H1 (cell line): ENCODE results near the gene HTR2A. TPM values are rescaled to one million over a fixed set of nuclear protein-coding genes. Genes with fewer than 3 reads are reported as not detected.

Experiments
- CTCF ChIA-PET: fragments of 300-600 bp; sonication (Branson Sonifier 250); formaldehyde crosslinking; loops from one replicate; lab custom pipeline; 2021; ENCODE audit not compliant: partially characterized antibody; lab: Charles Lee
- POLR2A ChIA-PET: fragments of 300-600 bp; sonication (Branson Sonifier 250); formaldehyde crosslinking; loops from one replicate; lab custom pipeline; 2021; ENCODE audit warnings: inconsistent platforms; ENCODE audit not compliant: partially characterized antibody; lab: Charles Lee
- DNase-seq, 2 experiments: peaks; one replicate each; pipeline versions ENCODE4 v3.0.0 to v3.0.0-alpha.2; 2010 to 2022; ENCODE audit warnings: low spot score in 2 of 2, low read depth in 1 of 2, mixed read lengths in 1 of 2
- FAIRE-seq: peaks from 2 replicates; lab custom pipeline; 2011; peaks lifted over from hg19 to GRCh38; lab: Jason Lieb, UNC
- H2AFZ ChIP-seq: 2 replicates; pipeline ENCODE4 v1.8.1; 2012; ENCODE audit warnings: low read length, inconsistent platforms
- H2AK5ac ChIP-seq: 2 replicates; pipeline ENCODE4 v1.6.1; 2013; ENCODE audit warnings: low read depth, low read length
- H2BK120ac ChIP-seq: replicated peaks from 2 replicates; pipeline ENCODE3; 2013; ENCODE audit warnings: low read depth, low read length, inconsistent platforms
- H2BK12ac ChIP-seq: 2 replicates; pipeline ENCODE4 v1.6.1; 2013; ENCODE audit warnings: low read depth, low read length
- H2BK15ac ChIP-seq: 2 replicates; pipeline ENCODE4 v1.6.1; 2013; ENCODE audit warnings: low read length
- H2BK20ac ChIP-seq: 2 replicates; pipeline ENCODE4 v1.6.1; 2013; ENCODE audit warnings: low read length
- H2BK5ac ChIP-seq: 2 replicates; pipeline ENCODE4 v1.6.1; 2013; ENCODE audit warnings: low read depth, low read length
- H3K14ac ChIP-seq: 2 replicates; pipeline ENCODE4 v1.6.1; 2013; ENCODE audit warnings: inconsistent platforms; ENCODE audit not compliant: insufficient read length
- H3K18ac ChIP-seq: 2 replicates; pipeline ENCODE4 v1.6.1; 2013; ENCODE audit warnings: low read length; ENCODE audit errors: extremely low read depth
- H3K23ac ChIP-seq: 2 replicates; pipeline ENCODE4 v1.6.1; 2013; ENCODE audit warnings: inconsistent platforms; ENCODE audit not compliant: insufficient read length
- H3K23me2 ChIP-seq: 2 replicates; pipeline ENCODE4 v1.6.1; 2013; ENCODE audit warnings: low read depth, low read length
- H3K27ac ChIP-seq: 2 replicates; pipeline ENCODE4 v1.6.1; 2011; ENCODE audit warnings: low read depth, low read length, inconsistent platforms
- H3K27me3 ChIP-seq, 4 experiments: replicated peaks in 1 of 4; 1 replicate in 1 of 4; 2 replicates in 3 of 4; pipeline versions ENCODE4 v1.6.1 to v1.8.1; 2011 to 2013; ENCODE audit warnings: low read length in 3 of 4, mild to moderate bottlenecking in 3 of 4, inconsistent platforms in 2 of 4, mixed read lengths in 2 of 4, moderate library complexity in 1 of 4; ENCODE audit not compliant: control insufficient read depth in 3 of 4, insufficient read depth in 3 of 4; ENCODE audit errors: extremely low read depth in 1 of 4
- H3K36me3 ChIP-seq, 4 experiments: 2 replicates each; pipeline versions ENCODE4 v1.6.1 to v1.8.1; 2011 to 2013; ENCODE audit warnings: mild to moderate bottlenecking in 4 of 4, low read length in 3 of 4, moderate library complexity in 2 of 4, control low read depth in 1 of 4, inconsistent platforms in 1 of 4; ENCODE audit not compliant: insufficient read depth in 4 of 4, control insufficient read depth in 2 of 4
- H3K4ac ChIP-seq: replicated peaks from 2 replicates; pipeline ENCODE3; 2013; ENCODE audit warnings: low read length, low read depth, mixed read lengths, inconsistent platforms; ENCODE audit not compliant: insufficient read length
- H3K4me1 ChIP-seq, 4 experiments: replicated peaks in 1 of 4; 1 replicate in 1 of 4; 2 replicates in 3 of 4; pipeline versions ENCODE4 v1.6.1 to v1.8.1; 2011 to 2013; ENCODE audit warnings: low read length in 3 of 4, inconsistent platforms in 2 of 4, mixed read lengths in 1 of 4; ENCODE audit not compliant: insufficient read depth in 4 of 4, control insufficient read depth in 3 of 4
- H3K4me2 ChIP-seq, 2 experiments: 2 replicates each; pipeline versions ENCODE4 v1.6.1 to v1.8.1; 2011 to 2013; ENCODE audit warnings: low read depth in 2 of 2, low read length in 2 of 2, control low read depth in 1 of 2, inconsistent platforms in 1 of 2, mild to moderate bottlenecking in 1 of 2; ENCODE audit not compliant: insufficient read depth in 1 of 2
- H3K4me3 ChIP-seq, 4 experiments: fragments of 200-600, 300-600 bp in 1 of 4; sonication (generic), shearing (Covaris generic), sonication (Bioruptor Twin) in 1 of 4; 2 replicates each; pipeline versions ENCODE4 v1.5.1 to v1.8.1; 2011 to 2016; ENCODE audit warnings: low read length in 4 of 4, low read depth in 3 of 4, control low read depth in 2 of 4, inconsistent platforms in 2 of 4, mild to moderate bottlenecking in 2 of 4, mixed read lengths in 1 of 4, moderate library complexity in 1 of 4; ENCODE audit not compliant: insufficient read depth in 2 of 4; ENCODE audit errors: extremely low read depth in 1 of 4
- H3K56ac ChIP-seq: replicated peaks from 2 replicates; pipeline ENCODE3; 2013; ENCODE audit warnings: low read depth, mild to moderate bottlenecking, mixed read lengths, low read length, inconsistent platforms; ENCODE audit not compliant: insufficient read length
- H3K79me1 ChIP-seq: 2 replicates; pipeline ENCODE4 v1.6.1; 2013; ENCODE audit warnings: low read depth, low read length, control low read depth
- H3K79me2 ChIP-seq, 2 experiments: 2 replicates each; pipeline versions ENCODE4 v1.6.1 to v1.8.1; 2012 to 2013; ENCODE audit warnings: low read length in 2 of 2, mild to moderate bottlenecking in 2 of 2, inconsistent platforms in 1 of 2; ENCODE audit not compliant: insufficient read depth in 2 of 2, control insufficient read depth in 1 of 2
- H3K9ac ChIP-seq, 4 experiments: replicated peaks in 1 of 4; 1 replicate in 1 of 4; 2 replicates in 3 of 4; pipeline versions ENCODE4 v1.6.1 to v1.8.1; 2011 to 2013; ENCODE audit warnings: low read depth in 3 of 4, low read length in 3 of 4, control low read depth in 2 of 4, mild to moderate bottlenecking in 2 of 4, moderate library complexity in 2 of 4, inconsistent platforms in 1 of 4; ENCODE audit errors: extremely low read depth in 1 of 4
- H3K9me3 ChIP-seq, 2 experiments: 2 replicates each; pipeline versions ENCODE4 v1.6.1 to v1.8.1; 2012 to 2013; ENCODE audit warnings: mild to moderate bottlenecking in 2 of 2, moderate library complexity in 2 of 2, control low read depth in 1 of 2, inconsistent platforms in 1 of 2, low read depth in 1 of 2, low read length in 1 of 2, mixed read lengths in 1 of 2; ENCODE audit not compliant: insufficient read depth in 2 of 2
- H4K20me1 ChIP-seq, 2 experiments: replicated peaks in 1 of 2; 2 replicates each; pipeline versions ENCODE3 to v1.8.1; 2011 to 2013; ENCODE audit warnings: inconsistent platforms in 2 of 2, low read length in 2 of 2, mild to moderate bottlenecking in 1 of 2; ENCODE audit not compliant: insufficient read depth in 2 of 2, control insufficient read depth in 1 of 2
- H4K5ac ChIP-seq: 2 replicates; pipeline ENCODE4 v1.6.1; 2013; ENCODE audit warnings: low read length, low read depth, mixed read lengths, inconsistent platforms; ENCODE audit not compliant: insufficient read length
- H4K8ac ChIP-seq: 2 replicates; pipeline ENCODE4 v1.8.0; 2013; ENCODE audit warnings: mild to moderate bottlenecking, moderate library complexity, low read length, inconsistent platforms; ENCODE audit not compliant: insufficient read depth; ENCODE audit errors: extremely low read depth
- H4K91ac ChIP-seq: replicated peaks from 2 replicates; pipeline ENCODE3; 2013; ENCODE audit warnings: low read length, mixed read lengths, inconsistent platforms; ENCODE audit not compliant: insufficient read length
- BACH1 ChIP-seq: IDR thresholded peaks from 2 replicates; pipeline ENCODE4 v1.6.1; 2012; ENCODE audit warnings: low read length, improper control_type of control experiment
- BCL11A ChIP-seq, 2 experiments: IDR thresholded peaks; one replicate each; pipeline ENCODE4 v1.6.1; 2011; ENCODE audit warnings: low read depth in 2 of 2, low read length in 2 of 2, mild to moderate bottlenecking in 2 of 2
- CBX5 ChIP-seq: fragments of 300-800, 300-1000 bp; sonication (generic); IDR thresholded peaks from 2 replicates; pipeline ENCODE4 v1.7.1; 2016; ENCODE audit warnings: antibody characterized with exemption, low read length, low read depth
- CBX8 ChIP-seq: fragments of 300-800, 300-1000 bp; sonication (generic); IDR thresholded peaks from 2 replicates; pipeline ENCODE4 v1.7.1; 2016; ENCODE audit warnings: low read depth, low read length, borderline replicate concordance
- CTBP2 ChIP-seq: IDR thresholded peaks from 2 replicates; pipeline ENCODE4 v1.7.0; 2011; ENCODE audit warnings: borderline replicate concordance, mild to moderate bottlenecking, moderate library complexity, mixed read lengths, low read length; ENCODE audit not compliant: insufficient read depth, insufficient read length
- JUND ChIP-seq: IDR thresholded peaks from 2 replicates; pipeline ENCODE4 v1.6.1; 2011; ENCODE audit warnings: mild to moderate bottlenecking, improper control_type of control experiment, low read length
- KDM5A ChIP-seq: fragments of 200-600 bp; IDR thresholded peaks from 2 replicates; pipeline ENCODE4 v1.7.1; 2012; ENCODE audit warnings: mild to moderate bottlenecking, low read length, inconsistent platforms, mixed read lengths
- MAFK ChIP-seq: IDR thresholded peaks from 2 replicates; pipeline ENCODE4 v1.6.1; 2012; ENCODE audit warnings: low read depth, mild to moderate bottlenecking, improper control_type of control experiment, low read length
- NANOG ChIP-seq: IDR thresholded peaks from 2 replicates; pipeline ENCODE4 v1.6.1; 2011; ENCODE audit warnings: low read length, low read depth, mild to moderate bottlenecking, inconsistent platforms; ENCODE audit not compliant: insufficient read depth, poor library complexity, severe bottlenecking
- NRF1 ChIP-seq: IDR thresholded peaks from 2 replicates; pipeline ENCODE4 v1.6.1; 2011; ENCODE audit warnings: mild to moderate bottlenecking, low read depth, low read length, improper control_type of control experiment
- POLR2A ChIP-seq, 2 experiments: IDR thresholded peaks; 1 replicate in 1 of 2; 2 replicates in 1 of 2; pipeline ENCODE4 v1.6.1; 2011; ENCODE audit warnings: low read depth in 2 of 2, low read length in 2 of 2, mild to moderate bottlenecking in 2 of 2; ENCODE audit errors: control extremely low read depth in 1 of 2
- POLR2AphosphoS5 ChIP-seq: IDR thresholded peaks from 2 replicates; pipeline ENCODE4 v1.6.1; 2011; ENCODE audit warnings: low read depth, low read length
- RNF2 ChIP-seq: fragments of 200-900, 300-1000 bp; sonication (generic); IDR thresholded peaks from 2 replicates; pipeline ENCODE4 v1.7.1; 2016; ENCODE audit warnings: borderline replicate concordance, low read depth, mild to moderate bottlenecking, antibody characterized with exemption, low read length; ENCODE audit not compliant: poor library complexity, severe bottlenecking; ENCODE audit errors: missing control alignments
- SIN3A ChIP-seq, 2 experiments: IDR thresholded peaks in 1 of 2; conservative IDR thresholded peaks in 1 of 2; 2 replicates each; pipeline ENCODE4 v1.6.1; 2011 to 2012; ENCODE audit warnings: low read length in 2 of 2, improper control_type of control experiment in 1 of 2, low read depth in 1 of 2, mild to moderate bottlenecking in 1 of 2
- YY1 ChIP-seq: IDR thresholded peaks from 2 replicates; pipeline ENCODE4 v1.6.1; 2011; ENCODE audit warnings: low read depth, mild to moderate bottlenecking, low read length
- WGBS, 2 experiments: shearing (Covaris generic) in 1 of 2; methylation state at CpG; one replicate each; pipeline versions ENCODE4 v1.1.6 to v1.1.7; 2013 to 2015; ENCODE audit warnings: low lambda C conversion rate in 2 of 2, mixed read lengths in 2 of 2, inconsistent platforms in 1 of 2, low coverage in 1 of 2, missing lambda C conversion rate in 1 of 2; ENCODE audit not compliant: insufficient replicate concordance in 2 of 2, insufficient coverage in 1 of 2, insufficient read length in 1 of 2; ENCODE audit errors: extremely low coverage in 1 of 2, missing lambda C conversion rate in 1 of 2; 5-methylcytosine and 5-hydroxymethylcytosine counted together
- polyA plus RNA-seq, 7 experiments: library from polyadenylated mRNA; depleted of rRNA in 3 of 7; stranded (reverse) in 5 of 7; unstranded in 2 of 7; fragments of >200 nt in 5 of 7; fragments of 200-250 nt in 2 of 7; gene quantifications; 1 replicate in 5 of 7; 2 replicates in 1 of 7; 4 replicates in 1 of 7; pipeline versions ENCODE4 v1.2.1 to v1.2.3, GENCODE V29; 2011 to 2013; ENCODE audit warnings: missing spikeins in 2 of 7, mixed read lengths in 2 of 7
- total RNA-seq: library from RNA; stranded (reverse); fragmentation: NEBNext Ultra II Directional; extraction: Animal tissue kit (Norgen Biotek cat#: 25700); gene quantifications from 2 replicates; pipeline ENCODE4 v1.2.1, GENCODE V29; 2021

HTR2A gene
- total and polyA plus RNA-seq, 2 of the 8 experiments (the other 6 are each of a cell fraction or from before 2014, with no cell fraction given) = not detected

DNA sequence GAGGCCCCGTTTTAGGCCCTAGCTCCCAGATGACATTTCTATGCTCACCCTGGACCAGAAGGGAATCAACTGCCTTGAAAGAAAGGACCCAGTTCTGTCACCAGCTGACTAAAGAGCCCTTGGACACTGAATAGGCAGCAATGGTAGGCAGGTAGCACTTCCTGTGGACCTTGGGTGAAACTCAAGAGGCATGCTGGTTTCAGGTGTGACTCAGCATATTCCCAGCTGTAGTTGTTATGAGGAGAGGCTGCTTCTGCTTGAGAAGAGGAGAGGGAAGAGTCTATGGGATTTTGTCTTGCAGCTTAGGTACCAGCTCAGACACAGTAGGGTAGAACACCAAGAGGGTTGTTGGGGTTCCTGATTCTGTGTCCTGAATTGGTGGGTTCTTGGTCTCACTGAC, 37.9 kb upstream of the HTR2A start:
- Histone ChIP-seq H2AK5ac (no peak overlapping the region), H3K36me3 (no peaks in the 10 kb centered on the region; a peak in 1 of 8 replicates), H3K79me1 (no peaks in the 10 kb centered on the region), H3K4me3 (no peak overlapping the region), H3K27ac (no peak overlapping the region), H3K79me2 (no peaks in the 10 kb centered on the region), H2BK20ac (no peak overlapping the region), H3K14ac (no peak overlapping the region), H3K23me2 (no peaks in the 10 kb centered on the region), H2BK12ac (no peak overlapping the region), H3K56ac (no peak overlapping the region), H3K18ac (no peak overlapping the region), H3K4ac (no peak overlapping the region), H2BK15ac (no peak overlapping the region), H4K91ac (no peak overlapping the region), H2AFZ (no peak overlapping the region), H3K27me3 (no peaks in the 10 kb centered on the region), H3K9ac (no peak overlapping the region), H4K5ac (no peak overlapping the region), H3K23ac (no peak overlapping the region), H4K8ac (no peak overlapping the region), H2BK5ac (no peak overlapping the region), H2BK120ac (no peak overlapping the region), H4K20me1 (no peaks in the 10 kb centered on the region), H3K4me2 (no peak overlapping the region), H3K9me3 (peaks cover 12 to 13% of the 10 kb centered on the region in 2 experiments), H3K4me1 (no peaks in the 10 kb centered on the region)
- DNase-seq (no peak), FAIRE-seq (no peak)
- 100% methylated on average over 1 of the region's 1 CpG; no CpG with 5 or more reads in 1 of the 2 experiments for WGBS, 2 experiments
- no peak for TF ChIP-seq JUND
- no peak for TF ChIP-seq KDM5A
- TF ChIP-seq CBX8 = no peak
- TF ChIP-seq POLR2A (IDR thresholded peaks at IDR 0.05; ENCODE audit: control extremely low read depth in 1 of 2, low read depth in 2 of 2, low read length in 2 of 2) = no peak
- TF ChIP-seq BCL11A (IDR thresholded peaks at IDR 0.05; ENCODE audit: low read depth in 2 of 2, low read length in 2 of 2) = no peak
- no peak for TF ChIP-seq YY1
- no peak for TF ChIP-seq SIN3A (conservative IDR thresholded peaks at IDR 0.05 in 1 of 2, IDR thresholded peaks at IDR 0.05 in 1 of 2; ENCODE audit: low read depth in 1 of 2, low read length in 2 of 2)
- no peak for TF ChIP-seq NRF1
- TF ChIP-seq NANOG = no peak
- TF ChIP-seq MAFK = no peak
- no peak for TF ChIP-seq POLR2AphosphoS5
- TF ChIP-seq CBX5 = no peak
- TF ChIP-seq CTBP2 = no peak
- no peak for TF ChIP-seq RNF2
- TF ChIP-seq BACH1 = no peak
- POLR2A ChIA-PET = no interaction called here
- CTCF ChIA-PET = interaction anchor here (0.6 kb wide), 1 partner anchor 118 kb away, joined by 3 read pairs; no protein-coding TSS in a partner anchor
